ENCODE measurements around the gene TIMM22. TPM values are rescaled to one million over a fixed set of nuclear protein-coding genes. Genes with fewer than 3 reads are reported as not detected.

TIMM22 gene
- total RNA-seq, 1 experiment from 2014 or later: 20.0 TPM

Small RNA genes within 50 kb of the gene (microRNA-seq; reads per million reads assigned to microRNA genes)
- gene MIR3183: 3.0 reads per million, percentile 6 among the genes with 10 or more reads in this experiment

Other genes with a start within 250 kb of the TIMM22 start
- 58.7 and 66.3 TPM in 2 replicates for gene GEMIN4, start 244.9 kb upstream of the TIMM22 start, total RNA-seq (2021)
- 110 and 122 TPM in 2 replicates for gene GLOD4, start 214.8 kb upstream of the TIMM22 start, total RNA-seq (2021)
- 38.5 and 39.5 TPM in 2 replicates for gene MRM3, start 214.8 kb upstream of the TIMM22 start, total RNA-seq (2021)
- 6.0 and 9.8 TPM in 2 replicates for gene NXN, start 17.4 kb upstream of the TIMM22 start, total RNA-seq (2021)
- gene ABR, start 182.9 kb downstream of the TIMM22 start, total RNA-seq (2021): 47.6 and 67.9 TPM in 2 replicates

Data from A673 (cell line).